GM18868 (cell line): ENCODE results near the gene CRYBB2.
"Not testable (repeated sequence)": the region's sequence is repeated elsewhere in the genome, so short reads cannot be mapped to it uniquely, and the experiment has no call there.

Source experiments
- ATAC-seq: cut with Tn5 transposase; IDR thresholded peaks from one replicate; pipeline ENCODE4 v1.9.1; 2021; ENCODE audit warnings: mild to moderate bottlenecking, moderate library complexity; ENCODE audit not compliant: unreplicated experiment

CRYBB2 gene

DNA sequence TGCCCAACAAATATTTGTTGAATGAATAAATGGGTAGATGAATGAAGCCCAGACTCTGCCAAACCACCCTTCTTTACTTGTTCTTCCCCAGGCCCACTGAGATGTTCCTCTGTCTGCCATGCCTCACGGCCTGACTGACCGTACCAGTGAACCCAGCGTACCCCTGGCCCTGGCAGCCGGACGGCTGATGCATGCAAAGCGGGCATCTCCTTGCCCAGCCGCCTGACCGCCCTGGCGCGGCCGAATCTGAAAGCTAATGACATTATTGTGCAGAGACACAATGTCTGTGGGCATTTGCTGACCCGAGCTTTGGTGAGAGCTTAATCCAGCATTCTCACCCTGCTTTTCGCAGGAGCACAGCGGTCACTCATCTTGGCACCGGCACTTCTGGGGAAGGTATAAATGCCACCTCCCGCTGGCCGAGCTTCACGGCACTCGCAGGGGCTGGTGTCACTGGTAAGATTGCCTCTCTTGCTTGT is at the start of gene CRYBB2:
CRYBB2 (plus strand) TSS at position 429 of the 479 bp plus-strand sequence. CDS start 1,791 bp downstream, outside the sequence.
- no peak for ATAC-seq

DNA sequence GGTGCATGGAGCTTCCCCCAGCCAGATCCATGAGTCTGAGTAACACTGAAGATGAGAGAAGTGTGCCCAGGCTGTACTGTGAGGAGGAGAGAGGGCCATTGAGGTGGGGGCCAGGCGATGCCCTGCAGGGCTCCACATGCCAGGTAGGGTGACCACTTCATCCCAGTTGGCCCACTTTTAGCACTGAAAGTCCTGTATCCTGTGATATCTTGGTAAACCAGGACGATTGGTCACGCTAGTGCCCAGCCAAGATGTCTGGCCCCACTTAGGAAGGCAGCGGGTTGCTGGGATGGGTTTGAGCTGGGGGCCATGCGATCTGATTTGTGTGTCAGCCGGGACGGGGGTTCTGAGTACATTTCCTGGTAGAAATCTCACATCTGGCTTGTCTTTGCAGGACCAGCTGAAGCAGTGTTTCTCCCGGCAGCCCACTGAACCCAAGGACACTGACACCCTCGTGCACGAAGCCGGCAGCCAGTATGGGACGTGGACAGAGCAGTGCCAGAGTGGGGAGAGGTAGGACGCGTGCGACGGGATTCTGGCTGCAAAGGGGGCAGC is 48.9 kb upstream of the CRYBB2 start:
- ATAC-seq: no peak

- ATAC-seq: no peak
Measured at GRCh38 chr22:25172153-25172552, 47.3 kb upstream of the CRYBB2 start.

- no peak for ATAC-seq
Measured at GRCh38 chr22:25174156-25174887, 45.1 kb upstream of the CRYBB2 start.

- ATAC-seq: no peak
Measured at GRCh38 chr22:25174888-25175411, 44.5 kb upstream of the CRYBB2 start.

GRCh38 chr22:25176175-25176574 is 43.3 kb upstream of the CRYBB2 start:
- ATAC-seq: no peak

GRCh38 chr22:25176799-25177198 is 42.6 kb upstream of the CRYBB2 start:
- ATAC-seq: no peak

DNA sequence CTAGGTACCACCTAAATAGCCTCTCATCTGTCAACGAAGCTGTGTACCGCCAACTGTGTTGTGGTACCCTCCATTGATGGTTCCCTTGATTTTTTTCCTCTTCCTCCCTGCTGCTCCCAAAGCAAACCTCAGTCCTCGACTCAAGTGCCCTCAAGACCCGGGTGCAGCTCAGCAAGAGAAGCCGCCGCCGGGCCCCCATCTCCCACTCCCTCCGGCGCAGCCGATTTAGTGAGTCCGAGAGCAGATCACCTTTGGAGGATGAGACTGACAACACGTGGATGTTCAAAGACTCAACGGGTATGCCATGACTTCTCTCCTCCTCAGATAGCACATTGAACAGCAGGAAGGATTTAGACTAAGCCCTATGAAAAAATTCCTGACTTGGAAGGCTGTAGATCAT is 42.2 kb upstream of the CRYBB2 start:
- ATAC-seq: no peak

- ATAC-seq: no peak
Measured at GRCh38 chr22:25177895-25178294, 41.5 kb upstream of the CRYBB2 start.

GRCh38 chr22:25178348-25178747 is 41.1 kb upstream of the CRYBB2 start:
- not testable (repeated sequence) for ATAC-seq

- not testable (repeated sequence) for ATAC-seq
Measured at GRCh38 chr22:25178869-25179631, 40.4 kb upstream of the CRYBB2 start.

DNA sequence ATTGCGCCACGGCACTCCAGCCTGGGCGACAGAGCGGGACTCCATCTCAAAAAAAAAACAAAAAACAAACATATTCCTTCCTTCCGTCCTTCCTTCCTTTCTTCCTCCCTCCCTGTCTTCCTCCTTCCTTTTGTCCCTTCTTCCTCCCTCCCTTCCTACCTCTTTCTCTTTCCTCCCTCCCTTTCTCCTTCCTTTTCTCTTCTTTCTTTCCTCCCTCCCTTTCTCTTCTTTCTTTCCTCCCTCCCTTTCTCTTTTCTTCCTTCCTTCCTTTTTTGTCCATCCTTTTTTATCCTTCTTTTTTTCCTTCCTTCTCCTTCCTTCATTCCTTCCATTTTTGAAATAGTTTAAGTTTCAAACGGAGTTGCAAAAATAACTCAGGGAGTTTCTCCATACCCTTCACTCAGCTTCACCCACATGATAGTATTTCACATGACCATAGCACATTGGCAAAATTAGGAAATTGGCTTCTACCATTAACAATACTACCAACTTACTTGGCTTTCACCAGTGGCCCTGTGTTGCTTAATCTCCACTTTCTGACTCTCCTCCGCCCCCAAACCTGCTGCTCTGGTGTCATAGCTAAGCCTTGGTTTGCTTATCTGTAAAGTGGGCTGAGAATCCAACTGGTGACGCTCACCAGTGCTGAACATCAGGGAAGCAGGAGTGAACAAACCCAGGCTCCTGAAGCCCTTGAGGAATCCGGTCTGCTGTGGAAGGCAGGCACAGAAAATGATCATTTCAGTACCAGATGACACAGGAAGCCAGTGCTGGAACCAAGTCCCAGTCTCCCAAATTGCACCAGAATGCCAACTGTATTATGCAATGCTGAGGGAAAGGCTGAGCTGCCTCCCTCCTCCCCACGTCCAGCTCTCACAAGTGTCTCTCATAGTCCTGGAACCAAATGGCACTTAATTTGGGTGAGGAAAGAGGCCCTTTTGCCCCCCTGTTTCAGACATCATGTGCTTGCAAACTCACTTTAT is 37.0 kb upstream of the CRYBB2 start:
- ATAC-seq: no peak

- ATAC-seq: no peak
Measured at GRCh38 chr22:25183949-25184619, 35.4 kb upstream of the CRYBB2 start.

DNA sequence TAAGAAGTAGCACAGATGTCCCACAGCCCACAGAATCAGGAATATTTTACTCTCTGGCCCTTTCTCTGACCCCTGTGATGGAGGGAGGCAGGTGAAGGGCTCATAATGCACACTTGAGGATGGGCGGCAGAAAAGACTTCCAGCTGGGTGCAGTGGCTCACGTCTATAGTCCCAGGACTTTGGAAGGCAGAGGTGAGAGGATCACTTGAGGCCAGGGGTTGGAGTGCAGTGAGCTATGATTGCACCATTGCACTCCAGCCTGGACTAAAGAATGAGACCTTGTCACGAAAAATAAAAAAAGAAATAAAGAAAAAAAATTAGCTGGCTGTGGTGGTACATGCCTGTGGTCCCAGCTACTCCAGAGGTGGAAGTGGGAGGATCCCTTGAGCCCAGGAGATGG is 33.3 kb upstream of the CRYBB2 start:
- no peak for ATAC-seq

GRCh38 chr22:25187469-25187868 is 32.0 kb upstream of the CRYBB2 start:
- ATAC-seq: no peak

DNA sequence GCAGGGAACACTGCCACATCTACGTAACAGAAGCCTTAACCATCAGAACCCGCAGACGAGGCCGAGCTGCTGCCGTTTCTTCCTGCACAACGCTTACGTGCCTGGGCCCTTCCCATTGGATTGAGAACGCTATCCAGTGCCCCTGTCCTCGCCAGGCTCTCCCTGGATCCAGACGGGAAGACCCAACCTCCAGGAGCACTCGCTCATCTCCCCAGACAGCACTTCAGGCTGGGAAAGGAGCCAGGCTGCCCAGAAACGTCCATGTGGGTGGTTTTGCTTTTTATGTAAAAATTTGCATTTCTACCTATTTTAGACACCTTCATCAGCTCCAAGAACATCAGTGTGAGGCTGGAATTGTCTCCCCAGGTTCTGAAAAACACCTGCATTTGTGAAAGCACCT is 27.0 kb upstream of the CRYBB2 start:
- ATAC-seq: no peak

GRCh38 chr22:25193130-25193529 is 26.3 kb upstream of the CRYBB2 start:
- ATAC-seq: no peak

GRCh38 chr22:25193548-25193947 is 25.9 kb upstream of the CRYBB2 start:
- ATAC-seq: no peak

- no peak for ATAC-seq
Measured at GRCh38 chr22:25196326-25196725, 23.1 kb upstream of the CRYBB2 start.

DNA sequence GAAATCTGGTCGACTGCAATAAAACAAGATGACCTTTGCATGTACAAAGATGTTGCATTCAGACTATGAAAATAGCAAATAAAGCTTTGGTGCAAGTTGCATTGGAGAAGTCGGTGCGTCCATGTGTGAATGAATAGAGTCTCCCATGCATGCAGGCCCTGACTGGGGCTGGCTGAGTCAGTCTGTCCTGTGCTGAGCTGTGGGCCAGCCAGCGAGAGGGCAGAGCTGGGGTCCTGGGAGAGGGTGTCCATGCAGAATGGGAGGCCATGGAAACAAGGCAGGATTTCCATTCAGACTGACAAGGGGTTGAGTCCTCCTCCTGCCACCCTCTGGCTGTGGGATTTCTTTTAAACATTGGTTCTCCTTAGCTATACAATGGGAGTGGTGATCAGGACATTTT is 22.1 kb upstream of the CRYBB2 start:
- ATAC-seq: no peak
